WERI-Rb-1 (cell line): ENCODE data around the gene EPAS1.

Experiments
- DNase-seq: peaks from one replicate; pipeline ENCODE4 v3.0.0-alpha.2; 2020
- H3K27ac ChIP-seq: fragments of 250-450 bp; sonication (Bioruptor Pico); 2 replicates; pipeline ENCODE4 v1.5.1; 2020; ENCODE audit warnings: mild to moderate bottlenecking, moderate library complexity
- H3K27me3 ChIP-seq: fragments of 250-450 bp; sonication (Bioruptor Pico); 2 replicates; pipeline ENCODE4 v1.5.1; 2021; ENCODE audit warnings: mild to moderate bottlenecking, low read depth, moderate library complexity; ENCODE audit not compliant: insufficient read depth, severe bottlenecking
- H3K36me3 ChIP-seq: fragments of 250-450 bp; sonication (Bioruptor Pico); 2 replicates; pipeline ENCODE4 v1.5.1; 2020; ENCODE audit warnings: mild to moderate bottlenecking, moderate library complexity
- H3K4me3 ChIP-seq: 2 replicates; pipeline ENCODE4 v1.5.1; 2011; ENCODE audit warnings: low read depth, mild to moderate bottlenecking, control low read depth, low read length
- H3K9me3 ChIP-seq: fragments of 250-450 bp; sonication (Bioruptor Pico); 2 replicates; pipeline ENCODE4 v1.5.1; 2021; ENCODE audit warnings: mild to moderate bottlenecking, moderate library complexity; ENCODE audit not compliant: severe bottlenecking
- TF ChIP-seq, protein P1 (sequence below): IDR thresholded peaks from 2 replicates; pipeline ENCODE4 v1.5.1; 2011; ENCODE audit warnings: low read depth, mild to moderate bottlenecking, control low read depth, inconsistent platforms, low read length

The EPAS1 gene

GRCh38 chr2:46274586-46274985 lies 22.6 kb upstream of the EPAS1 start:
- H3K27ac ChIP-seq, result no peak overlapping the region
- no peak for DNase-seq
- H3K4me3 ChIP-seq, result no peak overlapping the region
- TF ChIP-seq, protein P1, sequence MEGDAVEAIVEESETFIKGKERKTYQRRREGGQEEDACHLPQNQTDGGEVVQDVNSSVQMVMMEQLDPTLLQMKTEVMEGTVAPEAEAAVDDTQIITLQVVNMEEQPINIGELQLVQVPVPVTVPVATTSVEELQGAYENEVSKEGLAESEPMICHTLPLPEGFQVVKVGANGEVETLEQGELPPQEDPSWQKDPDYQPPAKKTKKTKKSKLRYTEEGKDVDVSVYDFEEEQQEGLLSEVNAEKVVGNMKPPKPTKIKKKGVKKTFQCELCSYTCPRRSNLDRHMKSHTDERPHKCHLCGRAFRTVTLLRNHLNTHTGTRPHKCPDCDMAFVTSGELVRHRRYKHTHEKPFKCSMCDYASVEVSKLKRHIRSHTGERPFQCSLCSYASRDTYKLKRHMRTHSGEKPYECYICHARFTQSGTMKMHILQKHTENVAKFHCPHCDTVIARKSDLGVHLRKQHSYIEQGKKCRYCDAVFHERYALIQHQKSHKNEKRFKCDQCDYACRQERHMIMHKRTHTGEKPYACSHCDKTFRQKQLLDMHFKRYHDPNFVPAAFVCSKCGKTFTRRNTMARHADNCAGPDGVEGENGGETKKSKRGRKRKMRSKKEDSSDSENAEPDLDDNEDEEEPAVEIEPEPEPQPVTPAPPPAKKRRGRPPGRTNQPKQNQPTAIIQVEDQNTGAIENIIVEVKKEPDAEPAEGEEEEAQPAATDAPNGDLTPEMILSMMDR, result no peak
- H3K27me3 ChIP-seq, result no peaks in the 10 kb centered on the region
- no peaks in the 10 kb centered on the region for H3K36me3 ChIP-seq
- no peaks in the 10 kb centered on the region for H3K9me3 ChIP-seq

GRCh38 chr2:46275995-46276394 lies 21.2 kb upstream of the EPAS1 start:
- no peak overlapping the region for H3K27ac ChIP-seq
- TF ChIP-seq, protein P1, result no peak
- no peaks in the 10 kb centered on the region for H3K27me3 ChIP-seq
- H3K4me3 ChIP-seq, result no peak overlapping the region
- no peaks in the 10 kb centered on the region for H3K9me3 ChIP-seq
- no peaks in the 10 kb centered on the region for H3K36me3 ChIP-seq
- DNase-seq, result no peak

- H3K27me3 ChIP-seq, result no peaks in the 10 kb centered on the region
- H3K36me3 ChIP-seq, result no peaks in the 10 kb centered on the region
- H3K27ac ChIP-seq, result no peak overlapping the region
- H3K9me3 ChIP-seq, result no peaks in the 10 kb centered on the region
- no peak overlapping the region for H3K4me3 ChIP-seq
- DNase-seq, result no peak
- TF ChIP-seq, protein P1, result peak; percentile 13; the same call in 1 of the 2 replicates
Measured at GRCh38 chr2:46276642-46277041, 20.6 kb upstream of the EPAS1 start.

DNA sequence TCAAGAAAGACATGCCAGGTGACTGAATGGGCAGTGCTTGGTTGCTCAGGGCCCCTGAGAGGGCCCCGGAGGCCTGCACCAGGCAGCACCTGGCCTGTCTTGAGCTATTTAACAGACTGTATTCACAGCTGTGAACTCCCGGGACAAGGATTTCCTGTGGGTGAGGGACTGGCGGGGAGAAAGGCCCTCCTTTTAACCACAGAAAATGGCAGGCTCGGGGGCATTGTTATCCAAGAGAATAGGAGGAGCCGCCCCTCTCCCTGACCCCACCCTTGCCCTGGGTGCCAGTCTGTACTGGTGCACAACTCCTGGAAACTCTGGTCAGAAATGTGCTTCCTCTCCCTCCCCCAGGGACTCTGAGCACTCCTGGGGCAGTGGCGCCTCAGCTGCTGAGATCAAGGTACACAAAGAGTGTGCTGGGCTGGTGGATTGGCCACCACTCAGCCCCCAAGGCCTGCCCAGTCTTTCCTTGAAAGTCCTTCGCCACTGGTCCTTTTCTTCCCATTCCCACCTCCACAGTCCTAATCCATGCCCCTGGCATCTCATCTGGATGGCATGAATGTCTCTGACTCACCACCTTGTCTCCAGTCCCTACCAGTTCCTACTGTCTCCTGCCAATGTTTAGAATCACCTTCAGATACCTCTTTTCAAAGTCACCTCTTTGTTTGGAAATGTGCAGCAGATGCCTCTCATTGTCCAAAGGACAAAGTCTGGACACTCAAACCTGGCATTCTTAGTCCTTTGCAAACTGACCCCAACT lies 19.6 kb upstream of the EPAS1 start:
- Histone ChIP-seq H3K27ac (no peak overlapping the region), H3K27me3 (no peaks in the 10 kb centered on the region), H3K9me3 (no peaks in the 10 kb centered on the region), H3K4me3 (no peak overlapping the region), H3K36me3 (no peaks in the 10 kb centered on the region)
- DNase-seq, result no peak
- TF ChIP-seq, protein P1, result no peak

- no peak overlapping the region for H3K27ac ChIP-seq
- TF ChIP-seq, protein P1, result no peak
- no peak overlapping the region for H3K4me3 ChIP-seq
- H3K9me3 ChIP-seq, result no peaks in the 10 kb centered on the region
- H3K36me3 ChIP-seq, result no peaks in the 10 kb centered on the region
- DNase-seq, result no peak
- no peaks in the 10 kb centered on the region for H3K27me3 ChIP-seq
Measured at GRCh38 chr2:46278952-46279351, 18.3 kb upstream of the EPAS1 start.

GRCh38 chr2:46281939-46282338 lies 15.3 kb upstream of the EPAS1 start:
- no peaks in the 10 kb centered on the region for H3K27me3 ChIP-seq
- TF ChIP-seq, protein P1, result no peak
- H3K9me3 ChIP-seq, result no peaks in the 10 kb centered on the region
- H3K36me3 ChIP-seq, result no peaks in the 10 kb centered on the region
- DNase-seq, result no peak
- H3K27ac ChIP-seq, result no peak overlapping the region
- no peak overlapping the region for H3K4me3 ChIP-seq
